HCT116 (cell line): ENCODE measurements around the gene EHBP1. TPM values are rescaled to one million over a fixed set of nuclear protein-coding genes. Genes with fewer than 3 reads are reported as not detected.

Source experiments
- ATAC-seq: fragments of 200-7000 bp; cut with Tn5 transposase; 2 replicates; pipeline ENCODE4 v1.9.1; 2020; ENCODE audit warnings: mild to moderate bottlenecking, moderate library complexity
- BruUV-seq: library from RNA; stranded (reverse); fragments of 400-500 nt; replicated peaks from 2 replicates; lab custom pipeline; 2021; lab: Mats Ljungman, UMichigan
- CTCF ChIA-PET: fragments of 300-600 bp; sonication (Branson Sonifier 250); formaldehyde crosslinking; loops from one replicate; lab custom pipeline; 2021; ENCODE audit warnings: antibody characterized with exemption; lab: Charles Lee
- POLR2A ChIA-PET: fragments of 300-600, 350-600 bp; sonication (Branson Sonifier 250); formaldehyde crosslinking; loops from one replicate; lab custom pipeline; 2021; ENCODE audit warnings: antibody characterized with exemption; lab: Charles Lee
- RAD21 ChIA-PET, 2 experiments: fragments of 300-600 bp; sonication (Branson Sonifier 250); formaldehyde crosslinking; loops; one replicate each; lab custom pipeline; 2023; ENCODE audit warnings: low total read pairs in 2 of 2; ENCODE audit not compliant: uncharacterized antibody in 2 of 2, unreplicated experiment in 2 of 2, low non-redundant PET in 1 of 2; lab: Charles Lee
- DNase-seq: peaks from one replicate; pipeline ENCODE4 v3.0.0-alpha.2; 2010; ENCODE audit warnings: low read depth, low spot score
- H2AFZ ChIP-seq: fragments of 200-600 bp; shearing (Covaris generic), sonication (generic); 2 replicates; pipeline ENCODE4 v1.6.1; 2017; ENCODE audit warnings: low read depth, mixed run types, mixed read lengths, antibody characterized with exemption, low read length; ENCODE audit not compliant: poor library complexity, severe bottlenecking
- H3K27ac ChIP-seq: 2 replicates; pipeline ENCODE4 v1.5.1; 2012; ENCODE audit warnings: low read depth, low read length
- H3K27me3 ChIP-seq: fragments of 200-600 bp; sonication (generic); 2 replicates; pipeline ENCODE4 v1.6.1; 2016; ENCODE audit warnings: mixed run types, low read length, mixed read lengths; ENCODE audit not compliant: insufficient read depth
- H3K36me3 ChIP-seq, 2 experiments: fragments of 200-500 bp in 1 of 2; fragments of 200-600 bp in 1 of 2; sonication (Bioruptor generic) in 1 of 2; sonication (generic) in 1 of 2; 2 replicates each; pipeline versions ENCODE4 v1.5.1 to v1.6.1; 2014 to 2016; ENCODE audit warnings: low read length in 2 of 2, inconsistent platforms in 1 of 2, mixed read lengths in 1 of 2, mixed run types in 1 of 2; ENCODE audit not compliant: insufficient read depth in 2 of 2, control insufficient read depth in 1 of 2
- H3K4me1 ChIP-seq, 2 experiments: fragments of 200-600 bp in 1 of 2; sonication (generic) in 1 of 2; 2 replicates each; pipeline versions ENCODE4 v1.5.1 to v1.6.1; 2012 to 2017; ENCODE audit warnings: low read length in 2 of 2, inconsistent platforms in 1 of 2, mild to moderate bottlenecking in 1 of 2, mixed read lengths in 1 of 2, mixed run types in 1 of 2, moderate library complexity in 1 of 2; ENCODE audit not compliant: insufficient read depth in 2 of 2, control insufficient read depth in 1 of 2
- H3K4me2 ChIP-seq: fragments of 200-600 bp; sonication (generic); 2 replicates; pipeline ENCODE4 v1.6.1; 2017; ENCODE audit warnings: mixed run types, low read length, mixed read lengths
- H3K4me3 ChIP-seq, 2 experiments: fragments of 200-600 bp in 1 of 2; sonication (generic) in 1 of 2; replicated peaks in 1 of 2; 2 replicates each; pipeline ENCODE4 v1.5.1; 2011 to 2016; ENCODE audit warnings: low read length in 2 of 2, control low read depth in 1 of 2, low read depth in 1 of 2, mild to moderate bottlenecking in 1 of 2, mixed read lengths in 1 of 2, mixed run types in 1 of 2
- H3K79me2 ChIP-seq: fragments of 200-600 bp; sonication (generic); 2 replicates; pipeline ENCODE4 v1.6.1; 2017; ENCODE audit warnings: mild to moderate bottlenecking, mixed run types, low read length, moderate library complexity, mixed read lengths; ENCODE audit not compliant: insufficient read depth
- H3K9ac ChIP-seq: fragments of 200-600 bp; sonication (generic); 2 replicates; pipeline ENCODE4 v1.6.1; 2016; ENCODE audit warnings: low read length, mixed read lengths
- H3K9me2 ChIP-seq: fragments of 200-600 bp; sonication (generic), shearing (Covaris generic); 2 replicates; pipeline ENCODE4 v1.6.1; 2017; ENCODE audit warnings: mixed run types, mild to moderate bottlenecking, moderate library complexity; ENCODE audit not compliant: insufficient read depth
- H3K9me3 ChIP-seq, 2 experiments: fragments of 200-500 bp in 1 of 2; fragments of 200-600 bp in 1 of 2; sonication (Bioruptor generic) in 1 of 2; sonication (generic) in 1 of 2; 2 replicates each; pipeline ENCODE4 v1.6.1; 2014 to 2017; ENCODE audit warnings: low read length in 2 of 2, mixed read lengths in 2 of 2, inconsistent platforms in 1 of 2, low read depth in 1 of 2, mild to moderate bottlenecking in 1 of 2, mixed run types in 1 of 2, moderate library complexity in 1 of 2; ENCODE audit not compliant: control insufficient read depth in 1 of 2, insufficient read depth in 1 of 2
- H4K20me1 ChIP-seq: fragments of 200-600 bp; sonication (generic), shearing (Covaris generic); 2 replicates; pipeline ENCODE4 v1.6.1; 2017; ENCODE audit warnings: mixed run types, mild to moderate bottlenecking, moderate library complexity; ENCODE audit not compliant: insufficient read depth
- EGR1 ChIP-seq: IDR thresholded peaks from 2 replicates; pipeline ENCODE4 v1.6.1; 2012; ENCODE audit warnings: low read depth
- ELF1 ChIP-seq: IDR thresholded peaks from 2 replicates; pipeline ENCODE4 v1.6.1; 2012; ENCODE audit warnings: low read depth, borderline replicate concordance
- EZH2 ChIP-seq: fragments of 200-600 bp; sonication (generic); IDR thresholded peaks from 2 replicates; pipeline ENCODE4 v1.6.1; 2017; ENCODE audit warnings: antibody characterized with exemption, mixed run types
- EZH2phosphoT487 ChIP-seq: fragments of 200-600 bp; IDR thresholded peaks from 2 replicates; pipeline ENCODE4 v1.6.1; 2018; ENCODE audit warnings: antibody characterized with exemption, borderline replicate concordance
- FOSL1 ChIP-seq: IDR thresholded peaks from 2 replicates; pipeline ENCODE4 v1.6.1; 2012; ENCODE audit warnings: low read depth
- JUND ChIP-seq: IDR thresholded peaks from 2 replicates; pipeline ENCODE4 v1.6.1; 2012
- MAX ChIP-seq: IDR thresholded peaks from 2 replicates; pipeline ENCODE4 v1.6.1; 2012
- POLR2A ChIP-seq: IDR thresholded peaks from 2 replicates; pipeline ENCODE4 v1.7.0; 2011; ENCODE audit warnings: borderline replicate concordance; ENCODE audit not compliant: insufficient read depth, insufficient read length; ENCODE audit errors: extremely low read depth
- POLR2AphosphoS5 ChIP-seq: IDR thresholded peaks from 2 replicates; pipeline ENCODE4 v1.6.1; 2011; ENCODE audit warnings: mild to moderate bottlenecking, low read depth, low read length, moderate library complexity
- REST ChIP-seq: IDR thresholded peaks from 2 replicates; pipeline ENCODE4 v1.6.1; 2012; ENCODE audit warnings: low read depth
- SIN3A ChIP-seq: IDR thresholded peaks from 2 replicates; pipeline ENCODE4 v1.6.1; 2012; ENCODE audit warnings: low read depth
- YY1 ChIP-seq: IDR thresholded peaks from 2 replicates; pipeline ENCODE4 v1.6.1; 2011; ENCODE audit warnings: low read length, low read depth, moderate library complexity, mild to moderate bottlenecking; ENCODE audit not compliant: insufficient replicate concordance; ENCODE audit errors: extremely low read depth
- ZFX ChIP-seq: fragments of 450-650 bp; IDR thresholded peaks from 2 replicates; pipeline ENCODE4 v1.6.1; 2017
- ZNF274 ChIP-seq: fragments of 200-500 bp; sonication (Bioruptor generic); IDR thresholded peaks from 2 replicates; pipeline ENCODE4 v1.6.1; 2014; ENCODE audit warnings: mild to moderate bottlenecking, low read depth, low read length, inconsistent platforms
- intact Hi-C: fragments of 100-400 bp; cut with micrococcal nuclease; formaldehyde crosslinking; loops from 2 replicates; pipeline ENCODE4 v1.10.0; 2022
- total RNA-seq: library from RNA; stranded (reverse); gene quantifications from one replicate; pipeline ENCODE4 v1.2.1, GENCODE V29; 2021; ENCODE audit not compliant: unreplicated experiment

Gene EHBP1
- total RNA-seq, 1 experiment from 2014 or later = 89.9 TPM

- DNase-seq = no peak
- no peak for TF ChIP-seq JUND
- no peak for TF ChIP-seq POLR2AphosphoS5
- no peak for TF ChIP-seq ZFX
- no peak for TF ChIP-seq EGR1
- TF ChIP-seq FOSL1 = no peak
- no peak for TF ChIP-seq YY1
- no peak for TF ChIP-seq ZNF274
- TF ChIP-seq REST = no peak
- no peak for TF ChIP-seq POLR2A
- TF ChIP-seq ELF1 = no peak
- no peak for TF ChIP-seq SIN3A
- TF ChIP-seq MAX = no peak
- TF ChIP-seq EZH2phosphoT487 = no peak
- TF ChIP-seq EZH2 = no peak
- TF ChIP-seq, all 23 proteins: peak for 0
- Histone ChIP-seq H3K27ac (no peak overlapping the region), H3K9me2 (no peaks in the 10 kb centered on the region), H3K4me1 (no peaks in the 10 kb centered on the region), H3K4me3 (no peak overlapping the region), H3K9ac (no peak overlapping the region), H4K20me1 (no peaks in the 10 kb centered on the region), H2AFZ (no peak overlapping the region), H3K27me3 (no peaks in the 10 kb centered on the region), H3K9me3 (no peaks in the 10 kb centered on the region), H3K79me2 (no peaks in the 10 kb centered on the region), H3K36me3 (no peaks in the 10 kb centered on the region), H3K4me2 (no peak overlapping the region)
- ATAC-seq = no peak
- ChIA-PET CTCF (no interaction called here), RAD21 (no interaction called here), POLR2A (no interaction called here)
- intact Hi-C loops = no loop called here
- BruUV-seq = no TSS peak
Measured at GRCh38 chr2:63013438-63013837, 307.9 kb downstream of the EHBP1 start.
